ENCODE data around the gene ACADVL. TPM values are rescaled to one million over a fixed set of nuclear protein-coding genes. Genes with fewer than 3 reads are reported as not detected.

Gene ACADVL
- total RNA-seq, 1 donor from 2014 or later, result 693 TPM

GRCh38 chr17:7205561-7205960 is 14.2 kb upstream of the ACADVL start:
- Mint-ChIP-seq H3K9me3 (ENCODE audit: low read depth) (no peaks in the 10 kb centered on the region), H3K27me3 (no peaks in the 10 kb centered on the region), H3K4me1 (ENCODE audit: low read depth) (peaks cover 14% of the 10 kb centered on the region), H3K36me3 (ENCODE audit: insufficient read depth) (peaks cover 6% of the 10 kb centered on the region), H3K27ac (peak overlapping the region; percentile 89), H3K4me3 (ENCODE audit: low read depth) (peak overlapping the region; percentile 71)
- TF ChIP-seq CTCF (IDR thresholded peaks at IDR 0.05; ENCODE audit: unreplicated experiment), result no peak
- no peak for DNase-seq (ENCODE audit: low spot score, unreplicated experiment)

- TF ChIP-seq CTCF (IDR thresholded peaks at IDR 0.05; ENCODE audit: unreplicated experiment), result no peak
- H3K4me3 Mint-ChIP-seq (ENCODE audit: low read depth), result no peak overlapping the region
- no peaks in the 10 kb centered on the region for H3K27me3 Mint-ChIP-seq
- H3K27ac Mint-ChIP-seq, result no peak overlapping the region
- peaks cover 23% of the 10 kb centered on the region for H3K4me1 Mint-ChIP-seq (ENCODE audit: low read depth)
- H3K36me3 Mint-ChIP-seq (ENCODE audit: insufficient read depth), result peaks cover 5% of the 10 kb centered on the region
- DNase-seq (ENCODE audit: low spot score, unreplicated experiment), result no peak
- H3K9me3 Mint-ChIP-seq (ENCODE audit: low read depth), result no peaks in the 10 kb centered on the region
These were observed 12.4 kb upstream of the ACADVL start for GRCh38 chr17:7207120-7208001.

GRCh38 chr17:7208027-7208571 is 11.6 kb upstream of the ACADVL start:
- TF ChIP-seq CTCF (IDR thresholded peaks at IDR 0.05; ENCODE audit: unreplicated experiment), result no peak
- DNase-seq (ENCODE audit: low spot score, unreplicated experiment), result no peak
- H3K27me3 Mint-ChIP-seq, result no peaks in the 10 kb centered on the region
- no peak overlapping the region for H3K4me3 Mint-ChIP-seq (ENCODE audit: low read depth)
- H3K27ac Mint-ChIP-seq, result no peak overlapping the region
- H3K36me3 Mint-ChIP-seq (ENCODE audit: insufficient read depth), result no peaks in the 10 kb centered on the region
- H3K9me3 Mint-ChIP-seq (ENCODE audit: low read depth), result no peaks in the 10 kb centered on the region
- H3K4me1 Mint-ChIP-seq (ENCODE audit: low read depth), result peaks cover 24% of the 10 kb centered on the region

GRCh38 chr17:7208754-7209460 is 10.8 kb upstream of the ACADVL start:
- no peaks in the 10 kb centered on the region for H3K27me3 Mint-ChIP-seq
- no peaks in the 10 kb centered on the region for H3K36me3 Mint-ChIP-seq (ENCODE audit: insufficient read depth)
- H3K4me3 Mint-ChIP-seq (ENCODE audit: low read depth), result no peak overlapping the region
- no peak overlapping the region for H3K27ac Mint-ChIP-seq
- DNase-seq (ENCODE audit: low spot score, unreplicated experiment), result no peak
- H3K9me3 Mint-ChIP-seq (ENCODE audit: low read depth), result no peaks in the 10 kb centered on the region
- H3K4me1 Mint-ChIP-seq (ENCODE audit: low read depth), result peaks cover 30% of the 10 kb centered on the region
- no peak for TF ChIP-seq CTCF (IDR thresholded peaks at IDR 0.05; ENCODE audit: unreplicated experiment)

- no peaks in the 10 kb centered on the region for H3K36me3 Mint-ChIP-seq (ENCODE audit: insufficient read depth)
- no peak for TF ChIP-seq CTCF (IDR thresholded peaks at IDR 0.05; ENCODE audit: unreplicated experiment)
- peak overlapping the region; percentile 33 for H3K27ac Mint-ChIP-seq
- no peaks in the 10 kb centered on the region for H3K27me3 Mint-ChIP-seq
- no peak for DNase-seq (ENCODE audit: low spot score, unreplicated experiment)
- peaks cover 36% of the 10 kb centered on the region for H3K4me1 Mint-ChIP-seq (ENCODE audit: low read depth)
- peak overlapping the region; percentile 57 for H3K4me3 Mint-ChIP-seq (ENCODE audit: low read depth)
- no peaks in the 10 kb centered on the region for H3K9me3 Mint-ChIP-seq (ENCODE audit: low read depth)
These were observed 8.1 kb upstream of the ACADVL start for GRCh38 chr17:7211491-7212273.

All from progenitor cell of endocrine pancreas (in vitro differentiated cells).